H1 (cell line): ENCODE data around the gene MCRS1. TPM values are rescaled to one million over a fixed set of nuclear protein-coding genes. Genes with fewer than 3 reads are reported as not detected.

Source experiments
- CBX8 ChIP-seq: fragments of 300-800, 300-1000 bp; sonication (generic); IDR thresholded peaks from 2 replicates; pipeline ENCODE4 v1.7.1; 2016; ENCODE audit warnings: low read depth, low read length, borderline replicate concordance
- CREB1 ChIP-seq: IDR thresholded peaks from 2 replicates; pipeline ENCODE4 v1.6.1; 2012; ENCODE audit warnings: inconsistent platforms
- JUN ChIP-seq: IDR thresholded peaks from 2 replicates; pipeline ENCODE4 v1.6.1; 2011; ENCODE audit warnings: low read depth, mild to moderate bottlenecking, improper control_type of control experiment, low read length
- SIN3A ChIP-seq, 2 experiments: IDR thresholded peaks in 1 of 2; conservative IDR thresholded peaks in 1 of 2; 2 replicates each; pipeline ENCODE4 v1.6.1; 2011 to 2012; ENCODE audit warnings: low read length in 2 of 2, improper control_type of control experiment in 1 of 2, low read depth in 1 of 2, mild to moderate bottlenecking in 1 of 2
- SUZ12 ChIP-seq: fragments of 200-600 bp; sonication (generic); IDR thresholded peaks from 2 replicates; pipeline ENCODE4 v1.6.1; 2012; ENCODE audit warnings: mild to moderate bottlenecking, inconsistent platforms, low read length, moderate library complexity, mixed read lengths
- TAF7 ChIP-seq: optimal IDR thresholded peaks from 2 replicates; pipeline ENCODE3; 2011; ENCODE audit warnings: low read depth, mild to moderate bottlenecking, inconsistent platforms, low read length, moderate library complexity, borderline replicate concordance
- TCF12 ChIP-seq: IDR thresholded peaks from 2 replicates; pipeline ENCODE4 v1.6.1; 2011; ENCODE audit warnings: low read depth, mild to moderate bottlenecking, low read length
- TEAD4 ChIP-seq: IDR thresholded peaks from 2 replicates; pipeline ENCODE4 v1.6.1; 2012; ENCODE audit warnings: low read depth, low read length, inconsistent platforms, mixed read lengths
- polyA plus RNA-seq, 7 experiments: library from polyadenylated mRNA; depleted of rRNA in 3 of 7; stranded (reverse) in 5 of 7; unstranded in 2 of 7; fragments of >200 nt in 5 of 7; fragments of 200-250 nt in 2 of 7; gene quantifications; 1 replicate in 5 of 7; 2 replicates in 1 of 7; 4 replicates in 1 of 7; pipeline versions ENCODE4 v1.2.1 to v1.2.3, GENCODE V29; 2011 to 2013; ENCODE audit warnings: missing spikeins in 2 of 7, mixed read lengths in 2 of 7
- total RNA-seq: library from RNA; stranded (reverse); fragmentation: NEBNext Ultra II Directional; extraction: Animal tissue kit (Norgen Biotek cat#: 25700); gene quantifications from 2 replicates; pipeline ENCODE4 v1.2.1, GENCODE V29; 2021

Gene MCRS1
- total and polyA plus RNA-seq, 2 of the 8 experiments (the other 6 are each of a cell fraction or from before 2014, with no cell fraction given) = 90.3 to 139 TPM

GRCh38 chr12:49587174-49587908 lies 19.4 kb upstream of the MCRS1 start (continued):
- no peak for TF ChIP-seq CREB1
- TF ChIP-seq CBX8 = no peak
- no peak for TF ChIP-seq TEAD4
- no peak for TF ChIP-seq SUZ12
- no peak for TF ChIP-seq JUN
- no peak for TF ChIP-seq SIN3A (conservative IDR thresholded peaks at IDR 0.05 in 1 of 2, IDR thresholded peaks at IDR 0.05 in 1 of 2; ENCODE audit: low read depth in 1 of 2, low read length in 2 of 2)
- TF ChIP-seq TAF7 = no peak
- no peak for TF ChIP-seq TCF12
- TF ChIP-seq, all 59 proteins: peak for 0
